Panc1 (cell line): ENCODE measurements around the gene HES2. TPM values are rescaled to one million over a fixed set of nuclear protein-coding genes. Genes with fewer than 3 reads are reported as not detected.
"Not testable (repeated sequence)": the region's sequence is repeated elsewhere in the genome, so short reads cannot be mapped to it uniquely, and the experiment has no call there.

Source experiments
- ATAC-seq: fragments of 200-7000 bp; cut with Tn5 transposase; 2 replicates; pipeline ENCODE4 v1.9.1; 2020; ENCODE audit warnings: mild to moderate bottlenecking, moderate library complexity
- BruUV-seq: library from RNA; stranded (reverse); fragments of 400-500 nt; replicated peaks from 2 replicates; lab custom pipeline; 2021; lab: Mats Ljungman, UMichigan
- CTCF ChIA-PET: fragments of 300-600 bp; sonication (Branson Sonifier 250); formaldehyde crosslinking; loops from one replicate; lab custom pipeline; 2022; ENCODE audit warnings: antibody characterized with exemption; lab: Charles Lee
- POLR2A ChIA-PET: fragments of 300-600 bp; sonication (Branson Sonifier 250); formaldehyde crosslinking; loops from one replicate; lab custom pipeline; 2022; ENCODE audit warnings: antibody characterized with exemption; lab: Charles Lee
- DNase-seq: peaks from one replicate; pipeline ENCODE4 v3.0.0-alpha.2; 2010; ENCODE audit warnings: low read depth, low spot score
- H3K27ac ChIP-seq: 2 replicates; pipeline ENCODE4 v1.5.1; 2011; ENCODE audit warnings: mild to moderate bottlenecking, low read length, inconsistent platforms
- H3K27me3 ChIP-seq: fragments of 200-500 bp; sonication (Bioruptor generic); 2 replicates; pipeline ENCODE4 v1.6.0; 2014; ENCODE audit warnings: low read length, inconsistent platforms; ENCODE audit not compliant: control insufficient read depth, insufficient read depth
- H3K36me3 ChIP-seq: fragments of 200-500 bp; sonication (Bioruptor generic); 2 replicates; pipeline ENCODE4 v1.5.1; 2014; ENCODE audit warnings: inconsistent platforms, mild to moderate bottlenecking, low read length, moderate library complexity; ENCODE audit not compliant: control insufficient read depth, insufficient read depth
- H3K4me1 ChIP-seq: 2 replicates; pipeline ENCODE4 v1.5.1; 2011; ENCODE audit warnings: inconsistent platforms, mild to moderate bottlenecking, low read length, moderate library complexity; ENCODE audit not compliant: control insufficient read depth, insufficient read depth
- H3K4me3 ChIP-seq, 2 experiments: 2 replicates each; pipeline ENCODE4 v1.5.1; 2011 to 2012; ENCODE audit warnings: low read depth in 2 of 2, low read length in 2 of 2, mild to moderate bottlenecking in 2 of 2, inconsistent platforms in 1 of 2, moderate library complexity in 1 of 2
- H3K9me3 ChIP-seq: fragments of 200-500 bp; sonication (Bioruptor generic); 2 replicates; pipeline ENCODE4 v1.5.1; 2014; ENCODE audit warnings: low read depth, mild to moderate bottlenecking, inconsistent platforms, low read length, moderate library complexity; ENCODE audit not compliant: control insufficient read depth, insufficient read depth
- POLR2AphosphoS5 ChIP-seq: IDR thresholded peaks from 2 replicates; pipeline ENCODE4 v1.6.1; 2012; ENCODE audit warnings: mild to moderate bottlenecking, low read depth, low read length, moderate library complexity
- REST ChIP-seq, 2 experiments: IDR thresholded peaks; 2 replicates each; pipeline ENCODE4 v1.6.1; 2011 to 2012; ENCODE audit warnings: low read depth in 2 of 2, control low read depth in 1 of 2, low read length in 1 of 2, mild to moderate bottlenecking in 1 of 2, moderate library complexity in 1 of 2; ENCODE audit not compliant: insufficient read depth in 1 of 2
- SIN3A ChIP-seq: IDR thresholded peaks from 2 replicates; pipeline ENCODE4 v1.6.1; 2012; ENCODE audit warnings: low read depth, mild to moderate bottlenecking, low read length, moderate library complexity, borderline replicate concordance; ENCODE audit not compliant: insufficient read depth
- TCF7L2 ChIP-seq: IDR thresholded peaks from 2 replicates; pipeline ENCODE4 v1.6.1; 2011; ENCODE audit warnings: mild to moderate bottlenecking, low read depth, low read length, inconsistent platforms
- in situ Hi-C: cut with HindIII; loops from 2 replicates; pipeline ENCODE4 v1.10.0; 2016; ENCODE audit warnings: low sequenced_read_pairs, low pct_unique_long_range_greater_than_20kb
- intact Hi-C: fragments of 100-400 bp; cut with micrococcal nuclease; formaldehyde crosslinking; loops from one replicate; pipeline ENCODE4 v1.10.0; 2022; ENCODE audit not compliant: unreplicated experiment
- total RNA-seq: library from RNA; stranded (reverse); gene quantifications from one replicate; pipeline ENCODE4 v1.2.1, GENCODE V29; 2021; ENCODE audit not compliant: unreplicated experiment
- TF ChIP-seq, protein P1 (sequence below): fragments of 450-650 bp; IDR thresholded peaks from 2 replicates; pipeline ENCODE4 v1.5.1; 2017; ENCODE audit warnings: mild to moderate bottlenecking

The HES2 gene
- total RNA-seq, 1 experiment from 2014 or later = 11.1 TPM

DNA sequence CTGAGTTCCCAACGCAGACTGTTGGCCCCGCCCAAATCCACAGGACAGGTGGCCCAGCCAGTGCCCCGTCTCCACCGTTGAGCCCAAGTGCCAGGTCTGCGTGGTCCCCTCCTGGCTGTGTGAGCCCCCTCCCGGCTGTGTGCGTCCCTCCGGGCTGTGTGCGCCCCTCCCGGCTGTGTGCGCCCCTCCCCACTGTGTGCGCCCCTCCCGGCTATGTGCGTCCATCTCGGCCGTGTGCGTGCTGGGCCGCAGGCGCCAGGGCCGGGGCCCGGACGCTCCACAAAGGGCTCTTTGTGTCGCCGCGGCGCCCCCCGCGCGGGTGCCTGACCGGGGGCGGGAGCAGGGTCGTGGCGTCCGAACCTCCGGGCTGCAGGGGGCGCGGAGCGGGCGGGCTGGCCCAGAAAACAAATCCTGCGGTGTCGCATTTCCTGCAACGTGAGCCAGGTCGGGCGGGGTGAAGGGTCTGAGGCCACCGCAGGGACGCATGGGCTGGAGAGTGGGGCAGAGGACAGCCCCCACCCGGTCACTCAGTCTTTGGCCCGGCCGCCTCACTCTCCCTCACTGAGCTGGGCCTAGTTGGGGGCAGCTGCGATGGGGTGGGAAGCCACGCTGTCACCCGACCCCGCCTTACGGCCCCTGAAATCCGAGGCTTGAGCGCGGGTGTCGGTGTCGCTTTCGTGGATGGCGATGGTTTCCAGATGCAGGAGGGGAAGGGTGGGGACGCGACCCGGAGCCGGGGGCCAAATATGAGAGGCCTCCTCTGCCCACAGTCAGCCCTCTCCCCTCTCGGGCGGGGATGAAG lies 27.5 kb upstream of the HES2 start:
- Histone ChIP-seq H3K4me1 (no peaks in the 10 kb centered on the region), H3K27me3 (no peaks in the 10 kb centered on the region), H3K36me3 (no peaks in the 10 kb centered on the region), H3K27ac (no peak overlapping the region), H3K9me3 (no peaks in the 10 kb centered on the region), H3K4me3 (no peak overlapping the region)
- CTCF ChIA-PET = no interaction called here
- intact Hi-C loops = no loop called here
- TF ChIP-seq, protein P1, sequence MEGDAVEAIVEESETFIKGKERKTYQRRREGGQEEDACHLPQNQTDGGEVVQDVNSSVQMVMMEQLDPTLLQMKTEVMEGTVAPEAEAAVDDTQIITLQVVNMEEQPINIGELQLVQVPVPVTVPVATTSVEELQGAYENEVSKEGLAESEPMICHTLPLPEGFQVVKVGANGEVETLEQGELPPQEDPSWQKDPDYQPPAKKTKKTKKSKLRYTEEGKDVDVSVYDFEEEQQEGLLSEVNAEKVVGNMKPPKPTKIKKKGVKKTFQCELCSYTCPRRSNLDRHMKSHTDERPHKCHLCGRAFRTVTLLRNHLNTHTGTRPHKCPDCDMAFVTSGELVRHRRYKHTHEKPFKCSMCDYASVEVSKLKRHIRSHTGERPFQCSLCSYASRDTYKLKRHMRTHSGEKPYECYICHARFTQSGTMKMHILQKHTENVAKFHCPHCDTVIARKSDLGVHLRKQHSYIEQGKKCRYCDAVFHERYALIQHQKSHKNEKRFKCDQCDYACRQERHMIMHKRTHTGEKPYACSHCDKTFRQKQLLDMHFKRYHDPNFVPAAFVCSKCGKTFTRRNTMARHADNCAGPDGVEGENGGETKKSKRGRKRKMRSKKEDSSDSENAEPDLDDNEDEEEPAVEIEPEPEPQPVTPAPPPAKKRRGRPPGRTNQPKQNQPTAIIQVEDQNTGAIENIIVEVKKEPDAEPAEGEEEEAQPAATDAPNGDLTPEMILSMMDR = no peak
- TF ChIP-seq TCF7L2 (no peak), REST (IDR thresholded peaks at IDR 0.05; ENCODE audit: insufficient read depth in 1 of 2, low read depth in 2 of 2, low read length in 1 of 2) (no peak), POLR2AphosphoS5 (no peak), SIN3A (no peak)
- DNase-seq (no peak), ATAC-seq (no peak)
- POLR2A ChIA-PET = no interaction called here
- in situ Hi-C loops = no loop called here
- no TSS peak for BruUV-seq

DNA sequence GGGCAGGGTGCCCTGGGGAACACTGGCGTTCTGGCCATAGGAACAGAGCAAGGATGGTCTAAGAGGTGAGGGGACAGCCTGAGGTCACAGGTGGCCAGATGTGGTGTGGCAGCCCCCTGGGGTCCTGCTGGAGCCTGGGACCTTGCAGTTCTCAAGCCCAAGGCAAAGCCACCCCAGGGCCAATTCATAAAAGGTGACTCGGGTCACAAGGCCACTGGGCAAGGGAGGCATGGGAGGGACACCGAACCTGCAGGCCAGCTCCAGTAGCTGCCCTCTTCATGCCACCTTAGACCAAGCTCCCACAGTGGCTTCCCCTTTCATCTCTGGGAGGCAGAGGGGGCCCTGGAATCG lies 26.9 kb upstream of the HES2 start:
- intact Hi-C loops (no loop called here), in situ Hi-C loops (no loop called here)
- Histone ChIP-seq H3K27me3 (no peaks in the 10 kb centered on the region), H3K27ac (no peak overlapping the region), H3K4me3 (no peak overlapping the region), H3K4me1 (no peaks in the 10 kb centered on the region), H3K36me3 (no peaks in the 10 kb centered on the region), H3K9me3 (no peaks in the 10 kb centered on the region)
- ATAC-seq = no peak
- ChIA-PET POLR2A (no interaction called here), CTCF (no interaction called here)
- TF ChIP-seq TCF7L2 = no peak
- TF ChIP-seq, protein P1 = no peak
- no peak for DNase-seq
- BruUV-seq = no TSS peak

GRCh38 chr1:6445929-6446328 lies 26.2 kb upstream of the HES2 start:
- POLR2A ChIA-PET, BruUV-seq, ATAC-seq, H3K4me1 ChIP-seq, DNase-seq, H3K27ac ChIP-seq, H3K27me3 ChIP-seq, H3K36me3 ChIP-seq, in situ Hi-C loops, CTCF ChIA-PET, H3K4me3 ChIP-seq, H3K9me3 ChIP-seq, intact Hi-C loops: not testable (repeated sequence)
